Thyroid gland (tissue), 4 donors: ENCODE measurements around the gene MYOZ3. TPM values are rescaled to one million over a fixed set of nuclear protein-coding genes. Genes with fewer than 3 reads are reported as not detected.

Source experiments
- DNase-seq, 2 donors: peaks; one replicate each; pipeline ENCODE4 v3.0.0-alpha.2; 2019
- H3K27ac ChIP-seq, 3 donors: fragments of 200-600 bp; sonication (generic); 1 replicate in 2 of 3; 2 replicates in 1 of 3; pipeline ENCODE4 v1.5.1; 2016 to 2019; ENCODE audit warnings: mild to moderate bottlenecking in 1 of 3, moderate library complexity in 1 of 3
- H3K27me3 ChIP-seq: fragments of 200-600 bp; sonication (generic); one replicate; pipeline ENCODE4 v1.5.1; 2019
- H3K36me3 ChIP-seq, 2 donors: fragments of 200-600 bp; sonication (generic); one replicate each; pipeline ENCODE4 v1.5.1; 2016 to 2019
- H3K4me1 ChIP-seq, 2 donors: fragments of 200-600 bp; sonication (generic); one replicate each; pipeline ENCODE4 v1.5.1; 2017 to 2019
- H3K4me3 ChIP-seq, 3 donors: fragments of 200-600 bp; sonication (generic); replicated peaks in 1 of 3; 1 replicate in 2 of 3; 2 replicates in 1 of 3; pipeline ENCODE4 v1.5.1; 2016; ENCODE audit warnings: mild to moderate bottlenecking in 1 of 3
- H3K9me3 ChIP-seq: fragments of 200-600 bp; sonication (generic); one replicate; pipeline ENCODE4 v1.5.1; 2017
- POLR2A ChIP-seq, 2 donors: fragments of 450-650 bp; IDR thresholded peaks; one replicate each; pipeline ENCODE4 v1.6.1; 2017; ENCODE audit warnings: antibody characterized with exemption in 2 of 2, mild to moderate bottlenecking in 2 of 2, moderate library complexity in 1 of 2
- WGBS, 2 donors: methylation state at CpG; one replicate each; pipeline ENCODE4 v1.1.5; 2017; 5-methylcytosine and 5-hydroxymethylcytosine counted together
- intact Hi-C: fragments of 100-400 bp; cut with DNase I; formaldehyde crosslinking; loops from one replicate; pipeline ENCODE4 v1.15.1; 2023
- total RNA-seq, 4 donors: library from RNA; depleted of rRNA; stranded (reverse); fragments of >200 nt; gene quantifications; one replicate each; pipeline ENCODE4 v1.2.3, GENCODE V29; 2016
- TF ChIP-seq, protein P1 (sequence below), 6 experiments: fragments of 200-600 bp in 3 of 6; fragments of 450-650 bp in 3 of 6; sonication (generic) in 3 of 6; IDR thresholded peaks; one replicate each; pipeline ENCODE4 v1.5.1; 2016 to 2019; ENCODE audit warnings: antibody characterized with exemption in 6 of 6, mild to moderate bottlenecking in 2 of 6, inconsistent platforms in 1 of 6, moderate library complexity in 1 of 6

Gene MYOZ3
- total RNA-seq, 4 donors from 2014 or later: 0.11 to 0.29 (median 0.13) TPM; not detected in 1

DNA sequence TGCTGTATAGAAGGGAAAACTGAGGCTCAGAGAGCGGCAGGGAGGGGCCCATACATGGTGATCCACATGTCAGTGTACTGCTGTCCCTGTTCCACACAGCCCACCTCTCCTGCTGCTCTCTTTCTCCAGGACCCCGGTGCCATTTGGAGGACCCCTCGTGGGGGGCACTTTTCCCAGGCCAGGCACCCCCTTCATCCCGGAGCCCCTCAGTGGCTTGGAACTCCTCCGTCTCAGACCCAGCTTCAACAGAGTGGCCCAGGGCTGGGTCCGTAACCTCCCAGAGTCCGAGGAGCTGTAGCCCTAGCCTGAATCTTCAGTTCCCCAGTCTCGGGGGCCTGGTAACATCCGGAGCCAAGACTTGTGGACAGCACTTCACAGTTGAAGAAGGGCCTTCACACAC lies 15.5 kb downstream of the MYOZ3 start:
- WGBS, 2 donors: 92 to 93% methylated on average over 7 to 9 of the region's 9 CpGs
- TF ChIP-seq, protein P1, sequence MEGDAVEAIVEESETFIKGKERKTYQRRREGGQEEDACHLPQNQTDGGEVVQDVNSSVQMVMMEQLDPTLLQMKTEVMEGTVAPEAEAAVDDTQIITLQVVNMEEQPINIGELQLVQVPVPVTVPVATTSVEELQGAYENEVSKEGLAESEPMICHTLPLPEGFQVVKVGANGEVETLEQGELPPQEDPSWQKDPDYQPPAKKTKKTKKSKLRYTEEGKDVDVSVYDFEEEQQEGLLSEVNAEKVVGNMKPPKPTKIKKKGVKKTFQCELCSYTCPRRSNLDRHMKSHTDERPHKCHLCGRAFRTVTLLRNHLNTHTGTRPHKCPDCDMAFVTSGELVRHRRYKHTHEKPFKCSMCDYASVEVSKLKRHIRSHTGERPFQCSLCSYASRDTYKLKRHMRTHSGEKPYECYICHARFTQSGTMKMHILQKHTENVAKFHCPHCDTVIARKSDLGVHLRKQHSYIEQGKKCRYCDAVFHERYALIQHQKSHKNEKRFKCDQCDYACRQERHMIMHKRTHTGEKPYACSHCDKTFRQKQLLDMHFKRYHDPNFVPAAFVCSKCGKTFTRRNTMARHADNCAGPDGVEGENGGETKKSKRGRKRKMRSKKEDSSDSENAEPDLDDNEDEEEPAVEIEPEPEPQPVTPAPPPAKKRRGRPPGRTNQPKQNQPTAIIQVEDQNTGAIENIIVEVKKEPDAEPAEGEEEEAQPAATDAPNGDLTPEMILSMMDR (IDR thresholded peaks at IDR 0.05): no peak
- TF ChIP-seq POLR2A (IDR thresholded peaks at IDR 0.05): no peak
- peaks cover 9 to 14% of the 10 kb centered on the region in 2 donors for H3K4me1 ChIP-seq
- no peak overlapping the region for H3K4me3 ChIP-seq
- no peak overlapping the region for H3K27ac ChIP-seq
- H3K27me3 ChIP-seq: peaks cover 7% of the 10 kb centered on the region
- DNase-seq: no peak
- no peaks in the 10 kb centered on the region for H3K36me3 ChIP-seq
- no peaks in the 10 kb centered on the region for H3K9me3 ChIP-seq
- intact Hi-C loops: no loop called here

DNA sequence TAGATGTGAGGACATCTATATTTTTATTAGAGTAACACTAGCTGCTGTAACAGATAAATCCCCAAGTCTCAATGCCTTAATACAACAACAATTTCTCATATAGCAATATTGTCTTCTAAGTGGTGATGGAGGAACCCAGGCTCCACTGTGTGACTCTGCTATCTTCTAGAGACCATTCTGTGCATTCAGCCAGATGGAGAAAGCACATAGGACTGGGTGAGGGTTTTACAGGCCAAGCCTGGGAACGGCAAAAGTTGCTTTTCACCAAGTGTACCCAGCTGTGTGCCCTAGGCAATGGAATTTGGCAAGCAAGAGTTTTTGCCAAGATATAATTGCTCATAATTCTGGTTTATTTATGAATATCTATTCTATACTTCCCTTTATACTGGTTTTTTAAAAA lies 28.1 kb downstream of the MYOZ3 start:
- intact Hi-C loops: no loop called here
- H3K9me3 ChIP-seq: no peaks in the 10 kb centered on the region
- peaks cover 35 to 36% of the 10 kb centered on the region in 2 donors for H3K36me3 ChIP-seq
- DNase-seq: no peak
- H3K4me3 ChIP-seq: no peak overlapping the region
- 87 to 88% methylated on average over 1 of the region's 1 CpG for WGBS, 2 donors
- no peak for TF ChIP-seq POLR2A (IDR thresholded peaks at IDR 0.05)
- TF ChIP-seq, protein P1 (IDR thresholded peaks at IDR 0.05): no peak
- no peaks in the 10 kb centered on the region for H3K27me3 ChIP-seq
- H3K4me1 ChIP-seq: no peaks in the 10 kb centered on the region
- no peak overlapping the region for H3K27ac ChIP-seq

DNA sequence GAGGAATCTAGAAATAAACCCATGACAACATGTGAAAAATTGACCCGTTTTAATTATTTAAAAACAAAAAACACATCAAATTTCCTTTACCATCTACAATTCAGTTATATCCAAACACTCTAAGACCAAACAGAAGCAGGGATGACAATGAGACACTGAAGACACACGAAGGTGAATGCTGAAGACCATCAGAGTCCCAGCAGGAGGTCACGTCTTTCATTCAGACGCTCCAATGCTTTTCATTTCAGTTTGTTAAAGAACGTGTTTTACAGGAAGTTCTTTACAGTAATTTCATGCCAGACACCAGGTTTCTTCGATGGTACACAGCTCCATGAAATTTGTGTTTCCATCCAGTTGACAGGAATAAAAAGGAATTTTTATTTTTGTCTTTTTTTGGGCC lies 29.7 kb downstream of the MYOZ3 start:
- Histone ChIP-seq H3K4me3 (no peak overlapping the region), H3K36me3 (peaks cover 51 to 52% of the 10 kb centered on the region in 2 donors), H3K4me1 (no peaks in the 10 kb centered on the region), H3K27ac (no peak overlapping the region), H3K27me3 (no peaks in the 10 kb centered on the region), H3K9me3 (no peaks in the 10 kb centered on the region)
- DNase-seq: no peak
- intact Hi-C loops: no loop called here
- 83 to 84% methylated on average over 6 of the region's 6 CpGs for WGBS, 2 donors
- TF ChIP-seq, protein P1 (IDR thresholded peaks at IDR 0.05): no peak
- no peak for TF ChIP-seq POLR2A (IDR thresholded peaks at IDR 0.05)

DNA sequence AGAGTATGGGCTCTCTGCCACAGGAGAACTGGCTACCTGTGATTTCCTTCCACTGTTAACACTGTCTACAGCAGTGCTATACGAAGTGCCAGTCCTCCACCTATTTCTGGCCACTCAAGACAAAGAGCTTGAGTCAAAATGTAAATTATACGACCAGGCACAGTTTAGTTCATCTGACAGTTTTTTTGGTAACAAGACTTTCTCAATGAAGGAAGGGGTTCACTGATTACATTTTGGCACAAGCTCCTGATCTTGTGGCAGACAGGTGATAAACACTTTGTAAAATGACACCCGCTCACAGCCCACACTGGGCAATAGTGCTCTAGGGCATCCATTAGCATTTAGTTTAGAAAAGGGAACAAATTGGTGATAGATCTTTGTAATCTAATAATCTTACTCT lies 31.2 kb downstream of the MYOZ3 start:
- peaks cover 67 to 68% of the 10 kb centered on the region in 2 donors for H3K36me3 ChIP-seq
- H3K4me3 ChIP-seq: no peak overlapping the region
- TF ChIP-seq, protein P1 (IDR thresholded peaks at IDR 0.05): no peak
- TF ChIP-seq POLR2A (IDR thresholded peaks at IDR 0.05): no peak
- 94 to 97% methylated on average over 3 of the region's 3 CpGs for WGBS, 2 donors
- H3K27ac ChIP-seq: no peak overlapping the region
- no peaks in the 10 kb centered on the region for H3K27me3 ChIP-seq
- no peaks in the 10 kb centered on the region for H3K4me1 ChIP-seq
- intact Hi-C loops: no loop called here
- no peak for DNase-seq
- H3K9me3 ChIP-seq: no peaks in the 10 kb centered on the region

DNA sequence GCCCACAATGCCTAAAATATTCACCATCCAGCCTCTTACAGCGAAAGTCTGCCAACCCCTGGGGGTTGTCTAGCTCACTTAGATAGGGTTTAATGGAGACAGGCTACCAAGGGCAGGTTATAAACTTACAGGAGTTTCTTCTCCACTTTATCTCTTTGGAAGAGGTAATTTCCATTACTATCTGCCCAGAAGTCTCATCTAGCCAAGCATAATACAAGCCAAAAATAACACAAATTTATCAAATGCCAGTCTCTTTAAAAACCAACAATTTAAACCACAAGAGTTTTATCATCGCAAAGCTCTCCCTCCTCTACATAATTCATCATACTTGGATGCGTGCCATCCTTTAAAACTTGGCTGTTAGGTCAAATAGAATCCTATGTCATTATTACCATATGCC lies 33.6 kb downstream of the MYOZ3 start:
- Histone ChIP-seq H3K9me3 (no peaks in the 10 kb centered on the region), H3K4me3 (no peak overlapping the region), H3K27me3 (no peaks in the 10 kb centered on the region), H3K36me3 (peaks cover 74 to 83% of the 10 kb centered on the region in 2 donors), H3K4me1 (peaks cover 7 to 10% of the 10 kb centered on the region in 2 donors), H3K27ac (no peak overlapping the region)
- no peak for TF ChIP-seq POLR2A (IDR thresholded peaks at IDR 0.05)
- TF ChIP-seq, protein P1 (IDR thresholded peaks at IDR 0.05): no peak
- intact Hi-C loops: no loop called here
- no peak for DNase-seq
- 92 to 94% methylated on average over 3 of the region's 3 CpGs for WGBS, 2 donors
